Naive B cell (primary cell): ENCODE measurements around the gene TRMT61A. TPM values are rescaled to one million over a fixed set of nuclear protein-coding genes. Genes with fewer than 3 reads are reported as not detected.

Experiments used
- ATAC-seq, 2 donors: fragments of 150-1000 bp; cut with Tn5 transposase; 2 replicates each; pipeline ENCODE4 v1.10.0; 2021; ENCODE audit warnings: low read depth in 2 of 2, mild to moderate bottlenecking in 2 of 2, moderate library complexity in 2 of 2
- DNase-seq: peaks from one replicate; pipeline ENCODE4 v3.0.0; 2022
- H3K27ac Mint-ChIP-seq, 6 donors: one replicate each; pipeline ENCODE4 v1.8.0; 2020 to 2022; ENCODE audit warnings: mild to moderate bottlenecking in 6 of 6, mixed read lengths in 6 of 6, moderate library complexity in 5 of 6, inconsistent platforms in 2 of 6
- H3K27me3 Mint-ChIP-seq, 3 donors: one replicate each; pipeline ENCODE4 v1.8.0; 2021 to 2022; ENCODE audit warnings: mixed read lengths in 3 of 3, mild to moderate bottlenecking in 1 of 3
- H3K36me3 Mint-ChIP-seq, 2 donors: one replicate each; pipeline ENCODE4 v1.8.0; 2020 to 2022; ENCODE audit warnings: mixed read lengths in 2 of 2, inconsistent platforms in 1 of 2, mild to moderate bottlenecking in 1 of 2
- H3K4me1 Mint-ChIP-seq, 3 donors: one replicate each; pipeline ENCODE4 v1.8.0; 2020 to 2022; ENCODE audit warnings: mixed read lengths in 3 of 3, inconsistent platforms in 1 of 3, mild to moderate bottlenecking in 1 of 3, moderate library complexity in 1 of 3
- H3K4me3 Mint-ChIP-seq, 8 donors: one replicate each; pipeline ENCODE4 v1.8.0; 2020 to 2022; ENCODE audit warnings: mild to moderate bottlenecking in 8 of 8, mixed read lengths in 8 of 8, moderate library complexity in 8 of 8, inconsistent platforms in 2 of 8
- H3K9me3 Mint-ChIP-seq, 7 donors: one replicate each; pipeline ENCODE4 v1.8.0; 2020 to 2022; ENCODE audit warnings: mixed read lengths in 7 of 7, mild to moderate bottlenecking in 5 of 7, inconsistent platforms in 2 of 7, moderate library complexity in 1 of 7
- polyA plus RNA-seq, 6 donors: library from polyadenylated mRNA; unstranded; fragments of 300-500 nt; fragmentation: Illumina TruSeq; gene quantifications; one replicate each; pipeline ENCODE4 v1.2.3, GENCODE V29; 2021; ENCODE audit warnings: low read depth in 6 of 6

TRMT61A gene
- polyA plus RNA-seq, 6 donors from 2014 or later = 6.2 to 13.9 (median 8.3) TPM

- Mint-ChIP-seq H3K36me3 (no peaks in the 10 kb centered on the region), H3K4me1 (peaks cover 0 to 4% (median 2%) of the 10 kb centered on the region in 3 donors), H3K9me3 (no peaks in the 10 kb centered on the region), H3K27ac (no peak overlapping the region), H3K4me3 (no peak overlapping the region), H3K27me3 (no peaks in the 10 kb centered on the region)
- DNase-seq (no peak), ATAC-seq (no peak)
These were observed 16.4 kb downstream of the TRMT61A start for GRCh38 chr14:103545219-103545914.

GRCh38 chr14:103545915-103546651 lies 17.1 kb downstream of the TRMT61A start:
- Mint-ChIP-seq H3K36me3 (no peaks in the 10 kb centered on the region), H3K27me3 (no peaks in the 10 kb centered on the region), H3K4me3 (peak overlapping the region in 1 of 8 donors; percentile 60), H3K9me3 (no peaks in the 10 kb centered on the region), H3K4me1 (peaks cover 0 to 4% (median 2%) of the 10 kb centered on the region in 3 donors), H3K27ac (peak overlapping the region in 1 of 6 donors; percentile 90)
- ATAC-seq (peak in 1 of 2 donors; percentile 6), DNase-seq (no peak)

GRCh38 chr14:103546652-103547454 lies 17.9 kb downstream of the TRMT61A start:
- peak; percentile 83 to 85 for ATAC-seq
- Mint-ChIP-seq H3K4me3 (no peak overlapping the region), H3K4me1 (peaks cover 0 to 6% (median 4%) of the 10 kb centered on the region in 3 donors), H3K9me3 (no peaks in the 10 kb centered on the region), H3K36me3 (no peaks in the 10 kb centered on the region), H3K27me3 (no peaks in the 10 kb centered on the region), H3K27ac (no peak overlapping the region)
- peak; percentile 74 for DNase-seq

- Mint-ChIP-seq H3K4me3 (peak overlapping the region in 1 of 8 donors; percentile 71), H3K27ac (no peak overlapping the region), H3K27me3 (no peaks in the 10 kb centered on the region), H3K9me3 (no peaks in the 10 kb centered on the region), H3K36me3 (no peaks in the 10 kb centered on the region), H3K4me1 (peaks cover 0 to 6% (median 4%) of the 10 kb centered on the region in 3 donors)
- ATAC-seq = no peak
- DNase-seq = no peak
These were observed 18.5 kb downstream of the TRMT61A start for GRCh38 chr14:103547455-103547940.

- peaks cover 0 to 6% (median 4%) of the 10 kb centered on the region in 3 donors for H3K4me1 Mint-ChIP-seq
- no peak overlapping the region for H3K27ac Mint-ChIP-seq
- ATAC-seq = no peak
- DNase-seq = no peak
- no peaks in the 10 kb centered on the region for H3K36me3 Mint-ChIP-seq
- no peaks in the 10 kb centered on the region for H3K9me3 Mint-ChIP-seq
- H3K4me3 Mint-ChIP-seq = peak overlapping the region in 1 of 8 donors; percentile 71
- H3K27me3 Mint-ChIP-seq = no peaks in the 10 kb centered on the region
These were observed 19.0 kb downstream of the TRMT61A start for GRCh38 chr14:103547941-103548462.

GRCh38 chr14:103548463-103549351 lies 19.7 kb downstream of the TRMT61A start:
- no peaks in the 10 kb centered on the region for H3K9me3 Mint-ChIP-seq
- no peak overlapping the region for H3K27ac Mint-ChIP-seq
- DNase-seq = no peak
- no peaks in the 10 kb centered on the region for H3K27me3 Mint-ChIP-seq
- no peaks in the 10 kb centered on the region for H3K36me3 Mint-ChIP-seq
- H3K4me3 Mint-ChIP-seq = no peak overlapping the region
- peaks cover 0 to 11% (median 4%) of the 10 kb centered on the region in 3 donors for H3K4me1 Mint-ChIP-seq
- no peak for ATAC-seq

- H3K4me3 Mint-ChIP-seq = no peak overlapping the region
- H3K4me1 Mint-ChIP-seq = peaks cover under 1 to 12% (median 4%) of the 10 kb centered on the region in 3 donors
- no peaks in the 10 kb centered on the region for H3K27me3 Mint-ChIP-seq
- ATAC-seq (no peak), DNase-seq (no peak)
- H3K27ac Mint-ChIP-seq = no peak overlapping the region
- H3K9me3 Mint-ChIP-seq = no peaks in the 10 kb centered on the region
- H3K36me3 Mint-ChIP-seq = no peaks in the 10 kb centered on the region
These were observed 20.6 kb downstream of the TRMT61A start for GRCh38 chr14:103549361-103550311.

GRCh38 chr14:103550451-103551337 lies 21.7 kb downstream of the TRMT61A start:
- DNase-seq = no peak
- no peaks in the 10 kb centered on the region for H3K9me3 Mint-ChIP-seq

GRCh38 chr14:103551338-103551762 lies 22.4 kb downstream of the TRMT61A start:
- Mint-ChIP-seq H3K27me3 (no peaks in the 10 kb centered on the region), H3K9me3 (no peaks in the 10 kb centered on the region), H3K4me1 (peaks cover 4 to 17% (median 12%) of the 10 kb centered on the region in 3 donors), H3K27ac (no peak overlapping the region), H3K36me3 (no peaks in the 10 kb centered on the region), H3K4me3 (no peak overlapping the region)
- ATAC-seq (no peak), DNase-seq (no peak)

More at GRCh38 chr14:103550451-103551337, 21.7 kb downstream of the TRMT61A start:
- H3K27ac Mint-ChIP-seq = peak overlapping the region in 1 of 6 donors; percentile 36
- H3K36me3 Mint-ChIP-seq = no peaks in the 10 kb centered on the region
- no peak for ATAC-seq
- H3K4me3 Mint-ChIP-seq = no peak overlapping the region
- no peaks in the 10 kb centered on the region for H3K27me3 Mint-ChIP-seq
- H3K4me1 Mint-ChIP-seq = peaks cover 4 to 17% (median 11%) of the 10 kb centered on the region in 3 donors

- no peaks in the 10 kb centered on the region for H3K36me3 Mint-ChIP-seq
- no peak overlapping the region for H3K4me3 Mint-ChIP-seq
- DNase-seq (no peak), ATAC-seq (no peak)
- H3K9me3 Mint-ChIP-seq = no peaks in the 10 kb centered on the region
- peak overlapping the region in 2 of 6 donors; percentile 24 to 47 for H3K27ac Mint-ChIP-seq
- H3K27me3 Mint-ChIP-seq = no peaks in the 10 kb centered on the region
- peaks cover 0 to 17% (median 12%) of the 10 kb centered on the region in 3 donors for H3K4me1 Mint-ChIP-seq
These were observed 23.2 kb downstream of the TRMT61A start for GRCh38 chr14:103552011-103552845.
